Measurements from ENCODE around the gene WRNIP1.

Gene WRNIP1

GRCh38 chr6:2733324-2733723 lies 31.9 kb upstream of the WRNIP1 start:
- DNase-seq (ENCODE audit: low read depth), result no peak
- no peak overlapping the region for H3K4me3 ChIP-seq (ENCODE audit: low read depth, low read length)
- in situ Hi-C loops (cut with HindIII; ENCODE audit: low sequenced_read_pairs), result no loop called here
- no peak for TF ChIP-seq CTCF (IDR thresholded peaks at IDR 0.05; ENCODE audit: low read depth, low read length, missing control alignments)

GRCh38 chr6:2733736-2734480 lies 31.3 kb upstream of the WRNIP1 start:
- H3K4me3 ChIP-seq (ENCODE audit: low read depth, low read length), result no peak overlapping the region
- in situ Hi-C loops (cut with HindIII; ENCODE audit: low sequenced_read_pairs), result no loop called here
- DNase-seq (ENCODE audit: low read depth), result no peak
- no peak for TF ChIP-seq CTCF (IDR thresholded peaks at IDR 0.05; ENCODE audit: low read depth, low read length, missing control alignments)

GRCh38 chr6:2734488-2735166 lies 30.6 kb upstream of the WRNIP1 start:
- in situ Hi-C loops (cut with HindIII; ENCODE audit: low sequenced_read_pairs), result no loop called here

GRCh38 chr6:2737885-2738284 lies 27.3 kb upstream of the WRNIP1 start:
- no peak overlapping the region for H3K4me3 ChIP-seq (ENCODE audit: low read depth, low read length)
- in situ Hi-C loops (cut with HindIII; ENCODE audit: low sequenced_read_pairs), result no loop called here
- DNase-seq (ENCODE audit: low read depth), result no peak
- no peak for TF ChIP-seq CTCF (IDR thresholded peaks at IDR 0.05; ENCODE audit: low read depth, low read length, missing control alignments)

More at GRCh38 chr6:2734488-2735166, 30.6 kb upstream of the WRNIP1 start:
- H3K4me3 ChIP-seq (ENCODE audit: low read depth, low read length), result no peak overlapping the region
- no peak for TF ChIP-seq CTCF (IDR thresholded peaks at IDR 0.05; ENCODE audit: low read depth, low read length, missing control alignments)
- DNase-seq (ENCODE audit: low read depth), result no peak

GRCh38 chr6:2738373-2738979 lies 26.7 kb upstream of the WRNIP1 start:
- TF ChIP-seq CTCF (IDR thresholded peaks at IDR 0.05; ENCODE audit: low read depth, low read length, missing control alignments), result peak; percentile 77
- in situ Hi-C loops (cut with HindIII; ENCODE audit: low sequenced_read_pairs), result no loop called here

GRCh38 chr6:2739335-2739734 lies 25.9 kb upstream of the WRNIP1 start:
- in situ Hi-C loops (cut with HindIII; ENCODE audit: low sequenced_read_pairs), result no loop called here
- peak; percentile 18 for DNase-seq (ENCODE audit: low read depth)
- TF ChIP-seq CTCF (IDR thresholded peaks at IDR 0.05; ENCODE audit: low read depth, low read length, missing control alignments), result no peak

More at GRCh38 chr6:2738373-2738979, 26.7 kb upstream of the WRNIP1 start:
- H3K4me3 ChIP-seq (ENCODE audit: low read depth, low read length), result no peak overlapping the region
- DNase-seq (ENCODE audit: low read depth), result peak; percentile 34

More at GRCh38 chr6:2739335-2739734, 25.9 kb upstream of the WRNIP1 start:
- no peak overlapping the region for H3K4me3 ChIP-seq (ENCODE audit: low read depth, low read length)

Data from astrocyte of the cerebellum (primary cell).